HG02852 (cell line): ENCODE data around the gene DCC.

Experiments
- ATAC-seq: cut with Tn5 transposase; IDR thresholded peaks from one replicate; pipeline ENCODE4 v1.9.1; 2021; ENCODE audit warnings: mild to moderate bottlenecking, moderate library complexity; ENCODE audit not compliant: unreplicated experiment

DCC gene

GRCh38 chr18:53147472-53147871 is 807.5 kb downstream of the DCC start:
- ATAC-seq: no peak

GRCh38 chr18:53148123-53148522 is 808.1 kb downstream of the DCC start:
- no peak for ATAC-seq

GRCh38 chr18:53152476-53152875 is 812.5 kb downstream of the DCC start:
- ATAC-seq: no peak

GRCh38 chr18:53153281-53153680 is 813.3 kb downstream of the DCC start:
- ATAC-seq: no peak

GRCh38 chr18:53153800-53154199 is 813.8 kb downstream of the DCC start:
- no peak for ATAC-seq

GRCh38 chr18:53165770-53166169 is 825.8 kb downstream of the DCC start:
- ATAC-seq: no peak

GRCh38 chr18:53169346-53169745 is 829.3 kb downstream of the DCC start:
- ATAC-seq: no peak

- no peak for ATAC-seq
These were observed 851.6 kb downstream of the DCC start for GRCh38 chr18:53191634-53192033.

GRCh38 chr18:53193870-53194269 is 853.9 kb downstream of the DCC start:
- no peak for ATAC-seq

GRCh38 chr18:53219853-53220252 is 879.9 kb downstream of the DCC start:
- ATAC-seq: no peak

GRCh38 chr18:53224128-53224778 is 884.3 kb downstream of the DCC start:
- no peak for ATAC-seq

- no peak for ATAC-seq
These were observed 885.7 kb downstream of the DCC start for GRCh38 chr18:53225567-53226325.

GRCh38 chr18:53234610-53235009 is 894.6 kb downstream of the DCC start:
- no peak for ATAC-seq

- no peak for ATAC-seq
These were observed 901.2 kb downstream of the DCC start for GRCh38 chr18:53241161-53241560.

- no peak for ATAC-seq
These were observed 913.8 kb downstream of the DCC start for GRCh38 chr18:53253789-53254188.

GRCh38 chr18:53254265-53254664 is 914.3 kb downstream of the DCC start:
- no peak for ATAC-seq

GRCh38 chr18:53261241-53261640 is 921.2 kb downstream of the DCC start:
- no peak for ATAC-seq

- ATAC-seq: no peak
These were observed 926.9 kb downstream of the DCC start for GRCh38 chr18:53266850-53267249.

- ATAC-seq: no peak
These were observed 928.5 kb downstream of the DCC start for GRCh38 chr18:53268455-53268854.

- ATAC-seq: no peak
These were observed 941.4 kb downstream of the DCC start for GRCh38 chr18:53281406-53281805.

- no peak for ATAC-seq
These were observed 943.7 kb downstream of the DCC start for GRCh38 chr18:53283708-53284107.

- ATAC-seq: no peak
These were observed 965.5 kb downstream of the DCC start for GRCh38 chr18:53305461-53305860.

GRCh38 chr18:53319628-53320027 is 979.6 kb downstream of the DCC start:
- ATAC-seq: no peak
